Measurements from ENCODE around the gene SLC2A9.

The SLC2A9 gene

GRCh38 chr4:9891740-9892139 lies 129.6 kb downstream of the SLC2A9 start:
- no peak for DNase-seq (ENCODE audit: low spot score)

GRCh38 chr4:9891056-9891455 lies 130.2 kb downstream of the SLC2A9 start:
- DNase-seq (ENCODE audit: low spot score): no peak

- DNase-seq (ENCODE audit: low spot score): no peak
Observed at GRCh38 chr4:9889306-9889705, 132.0 kb downstream of the SLC2A9 start.

- DNase-seq (ENCODE audit: low spot score): no peak
Observed at GRCh38 chr4:9885958-9886357, 135.3 kb downstream of the SLC2A9 start.

GRCh38 chr4:9880406-9881197 lies 140.7 kb downstream of the SLC2A9 start:
- no peak for DNase-seq (ENCODE audit: low spot score)

- no peak for DNase-seq (ENCODE audit: low spot score)
Observed at GRCh38 chr4:9877123-9877522, 144.2 kb downstream of the SLC2A9 start.

- no peak for DNase-seq (ENCODE audit: low spot score)
Observed at GRCh38 chr4:9875516-9875915, 145.8 kb downstream of the SLC2A9 start.

GRCh38 chr4:9874385-9874784 lies 146.9 kb downstream of the SLC2A9 start:
- DNase-seq (ENCODE audit: low spot score): no peak

GRCh38 chr4:9870165-9870790 lies 151.0 kb downstream of the SLC2A9 start:
- no peak for DNase-seq (ENCODE audit: low spot score)

- DNase-seq (ENCODE audit: low spot score): no peak
Observed at GRCh38 chr4:9867751-9868425, 153.4 kb downstream of the SLC2A9 start.

- no peak for DNase-seq (ENCODE audit: low spot score)
Observed at GRCh38 chr4:9866931-9867330, 154.4 kb downstream of the SLC2A9 start.

GRCh38 chr4:9861561-9861960 lies 159.7 kb downstream of the SLC2A9 start:
- DNase-seq (ENCODE audit: low spot score): no peak

- DNase-seq (ENCODE audit: low spot score): no peak
Observed at GRCh38 chr4:9859810-9860209, 161.5 kb downstream of the SLC2A9 start.

- DNase-seq (ENCODE audit: low spot score): no peak
Observed at GRCh38 chr4:9849538-9849920, 171.8 kb downstream of the SLC2A9 start.

GRCh38 chr4:9847968-9848748 lies 173.1 kb downstream of the SLC2A9 start:
- no peak for DNase-seq (ENCODE audit: low spot score)

- DNase-seq (ENCODE audit: low spot score): no peak
Observed at GRCh38 chr4:9845791-9846493, 175.4 kb downstream of the SLC2A9 start.

GRCh38 chr4:9841072-9841471 lies 180.2 kb downstream of the SLC2A9 start:
- DNase-seq (ENCODE audit: low spot score): no peak

- no peak for DNase-seq (ENCODE audit: low spot score)
Observed at GRCh38 chr4:9835430-9835829, 185.9 kb downstream of the SLC2A9 start.

- DNase-seq (ENCODE audit: low spot score): no peak
Observed at GRCh38 chr4:9833421-9833820, 187.9 kb downstream of the SLC2A9 start.

GRCh38 chr4:9832640-9833039 lies 188.7 kb downstream of the SLC2A9 start:
- DNase-seq (ENCODE audit: low spot score): no peak

- DNase-seq (ENCODE audit: low spot score): no peak
Observed at GRCh38 chr4:9826551-9826950, 194.7 kb downstream of the SLC2A9 start.

- DNase-seq (ENCODE audit: low spot score): no peak
Observed at GRCh38 chr4:9825049-9825448, 196.2 kb downstream of the SLC2A9 start.

Data from CD4-positive, alpha-beta T cell treated with Interleukin-15 for 4 hours (primary cell).